ENCODE data around the gene CRISP2. TPM values are rescaled to one million over a fixed set of nuclear protein-coding genes. Genes with fewer than 3 reads are reported as not detected.
"Not testable (repeated sequence)": the region's sequence is repeated elsewhere in the genome, so short reads cannot be mapped to it uniquely, and the experiment has no call there.

The CRISP2 gene
- total RNA-seq, 1 donor from 2014 or later: not detected

DNA sequence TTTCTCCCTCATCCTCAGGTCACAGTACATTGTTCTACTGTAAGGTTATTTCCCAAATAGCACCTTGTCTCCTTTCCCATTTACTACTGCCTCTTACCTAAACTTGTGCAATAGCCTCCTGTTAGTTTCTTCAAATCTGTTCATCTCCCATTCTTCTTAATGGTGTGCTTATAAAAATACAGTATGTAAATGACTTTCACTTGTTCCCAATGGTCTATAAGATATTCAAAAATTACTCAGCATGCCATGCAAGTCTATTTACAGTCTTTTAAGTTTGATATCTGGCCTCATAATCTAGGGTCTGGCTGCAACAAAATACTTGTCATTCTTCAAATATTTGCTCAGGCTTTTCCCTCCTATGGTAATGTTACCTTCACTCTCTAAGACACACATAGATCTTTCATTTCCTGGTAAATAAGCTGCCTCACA lies 45.2 kb downstream of the CRISP2 start:
- H3K27ac Mint-ChIP-seq (ENCODE audit: unreplicated experiment): no peak overlapping the region
- no peak overlapping the region for H3K4me3 Mint-ChIP-seq
- no peaks in the 10 kb centered on the region for H3K36me3 Mint-ChIP-seq (ENCODE audit: low read depth)
- H3K27me3 Mint-ChIP-seq (ENCODE audit: low read depth): peaks cover 3% of the 10 kb centered on the region
- DNase-seq (ENCODE audit: low read depth, low spot score): no peak
- TF ChIP-seq, protein P1, sequence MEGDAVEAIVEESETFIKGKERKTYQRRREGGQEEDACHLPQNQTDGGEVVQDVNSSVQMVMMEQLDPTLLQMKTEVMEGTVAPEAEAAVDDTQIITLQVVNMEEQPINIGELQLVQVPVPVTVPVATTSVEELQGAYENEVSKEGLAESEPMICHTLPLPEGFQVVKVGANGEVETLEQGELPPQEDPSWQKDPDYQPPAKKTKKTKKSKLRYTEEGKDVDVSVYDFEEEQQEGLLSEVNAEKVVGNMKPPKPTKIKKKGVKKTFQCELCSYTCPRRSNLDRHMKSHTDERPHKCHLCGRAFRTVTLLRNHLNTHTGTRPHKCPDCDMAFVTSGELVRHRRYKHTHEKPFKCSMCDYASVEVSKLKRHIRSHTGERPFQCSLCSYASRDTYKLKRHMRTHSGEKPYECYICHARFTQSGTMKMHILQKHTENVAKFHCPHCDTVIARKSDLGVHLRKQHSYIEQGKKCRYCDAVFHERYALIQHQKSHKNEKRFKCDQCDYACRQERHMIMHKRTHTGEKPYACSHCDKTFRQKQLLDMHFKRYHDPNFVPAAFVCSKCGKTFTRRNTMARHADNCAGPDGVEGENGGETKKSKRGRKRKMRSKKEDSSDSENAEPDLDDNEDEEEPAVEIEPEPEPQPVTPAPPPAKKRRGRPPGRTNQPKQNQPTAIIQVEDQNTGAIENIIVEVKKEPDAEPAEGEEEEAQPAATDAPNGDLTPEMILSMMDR (conservative IDR thresholded peaks at IDR 0.05): no peak
- H3K9me3 Mint-ChIP-seq: peaks cover 5% of the 10 kb centered on the region
- H3K4me1 Mint-ChIP-seq: no peaks in the 10 kb centered on the region

DNA sequence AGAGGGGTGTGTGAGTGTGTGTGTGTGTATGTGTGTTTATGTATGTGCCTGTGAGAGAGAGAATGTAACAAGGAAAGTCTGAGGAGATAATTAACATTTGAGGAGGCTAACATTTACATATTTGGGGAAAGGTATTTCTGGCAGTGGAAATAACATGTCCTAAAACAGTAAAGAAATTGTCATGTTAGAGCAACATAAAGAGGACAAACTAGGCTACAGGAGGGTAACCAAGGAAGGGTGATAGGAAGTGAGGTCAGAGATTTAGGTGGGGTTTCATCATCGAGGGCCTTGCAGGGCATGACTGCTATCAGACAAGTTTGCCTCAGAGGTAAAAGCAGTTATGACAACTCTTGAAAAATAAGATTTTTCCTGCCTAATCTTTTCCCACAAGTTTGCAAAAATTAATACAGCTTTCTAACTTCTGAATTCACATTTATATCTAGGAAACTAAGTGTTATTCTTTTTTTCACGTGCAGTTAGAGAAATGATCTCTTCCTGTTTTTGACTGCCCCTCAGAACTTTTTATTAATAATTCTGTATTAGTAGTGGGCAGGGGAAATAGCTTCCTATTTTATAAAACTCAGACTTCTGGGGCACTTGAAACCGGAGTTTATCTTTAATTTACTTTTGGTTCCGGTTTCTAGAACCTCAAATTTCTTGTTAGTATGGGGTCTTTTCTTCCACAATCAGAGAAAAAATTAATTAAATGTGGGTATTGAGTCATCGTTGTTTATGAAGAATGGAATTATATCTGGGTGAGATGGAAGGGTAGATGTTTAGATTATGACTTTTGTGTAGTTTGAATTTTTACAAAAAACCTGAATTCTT lies 46.2 kb downstream of the CRISP2 start:
- Mint-ChIP-seq H3K4me3 (no peak overlapping the region), H3K27me3 (ENCODE audit: low read depth) (peaks cover 3% of the 10 kb centered on the region), H3K27ac (ENCODE audit: unreplicated experiment) (no peak overlapping the region), H3K36me3 (ENCODE audit: low read depth) (no peaks in the 10 kb centered on the region), H3K4me1 (no peaks in the 10 kb centered on the region), H3K9me3 (peaks cover 5% of the 10 kb centered on the region)
- TF ChIP-seq, protein P1 (conservative IDR thresholded peaks at IDR 0.05): no peak
- no peak for DNase-seq (ENCODE audit: low read depth, low spot score)

DNA sequence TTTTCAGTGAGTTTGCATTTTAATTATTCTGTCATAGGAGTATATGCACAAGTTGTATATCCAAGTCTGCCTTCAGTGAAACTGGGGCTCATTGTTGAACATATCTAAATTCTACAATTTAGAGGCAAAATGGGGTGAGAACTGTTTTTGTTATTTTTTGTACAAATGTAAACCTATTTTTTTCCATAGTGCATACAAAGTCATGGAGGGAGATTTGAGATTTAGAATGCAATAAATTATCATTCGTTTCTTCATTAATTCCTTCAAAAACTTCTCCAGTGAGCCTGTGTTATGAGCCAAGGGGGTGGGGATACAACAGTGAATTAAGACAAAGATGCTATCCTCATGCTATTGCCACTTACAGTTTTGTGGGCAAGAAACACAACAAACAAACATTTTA lies 46.9 kb downstream of the CRISP2 start:
- TF ChIP-seq, protein P1 (conservative IDR thresholded peaks at IDR 0.05): no peak
- Mint-ChIP-seq H3K4me1 (no peaks in the 10 kb centered on the region), H3K9me3 (peaks cover 2% of the 10 kb centered on the region), H3K27ac (ENCODE audit: unreplicated experiment) (no peak overlapping the region), H3K36me3 (ENCODE audit: low read depth) (no peaks in the 10 kb centered on the region), H3K4me3 (no peak overlapping the region), H3K27me3 (ENCODE audit: low read depth) (peaks cover 3% of the 10 kb centered on the region)
- no peak for DNase-seq (ENCODE audit: low read depth, low spot score)

DNA sequence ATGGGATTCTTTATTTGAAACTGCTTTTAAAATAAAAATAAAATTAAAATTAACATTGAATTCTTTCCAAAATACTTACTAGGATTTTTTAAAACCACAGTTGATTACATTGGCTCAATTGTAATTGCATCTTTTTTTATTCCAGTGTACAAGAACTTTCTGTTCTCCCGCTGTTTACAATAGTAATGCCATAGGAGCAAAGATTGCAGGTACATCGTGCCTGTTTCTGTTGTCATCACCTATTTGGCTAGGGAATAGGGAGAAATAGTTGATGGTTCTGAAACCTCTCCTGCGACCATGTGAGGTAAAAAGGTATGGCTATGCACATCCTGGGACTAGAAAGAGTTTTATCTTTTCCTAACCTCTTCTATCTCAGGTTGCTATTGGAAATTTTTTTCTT lies 48.5 kb downstream of the CRISP2 start:
- Mint-ChIP-seq H3K9me3 (no peaks in the 10 kb centered on the region), H3K27me3 (ENCODE audit: low read depth) (peaks cover 3% of the 10 kb centered on the region), H3K4me3 (no peak overlapping the region), H3K27ac (ENCODE audit: unreplicated experiment) (no peak overlapping the region), H3K36me3 (ENCODE audit: low read depth) (no peaks in the 10 kb centered on the region), H3K4me1 (no peaks in the 10 kb centered on the region)
- DNase-seq (ENCODE audit: low read depth, low spot score): no peak
- TF ChIP-seq, protein P1 (conservative IDR thresholded peaks at IDR 0.05): no peak

DNA sequence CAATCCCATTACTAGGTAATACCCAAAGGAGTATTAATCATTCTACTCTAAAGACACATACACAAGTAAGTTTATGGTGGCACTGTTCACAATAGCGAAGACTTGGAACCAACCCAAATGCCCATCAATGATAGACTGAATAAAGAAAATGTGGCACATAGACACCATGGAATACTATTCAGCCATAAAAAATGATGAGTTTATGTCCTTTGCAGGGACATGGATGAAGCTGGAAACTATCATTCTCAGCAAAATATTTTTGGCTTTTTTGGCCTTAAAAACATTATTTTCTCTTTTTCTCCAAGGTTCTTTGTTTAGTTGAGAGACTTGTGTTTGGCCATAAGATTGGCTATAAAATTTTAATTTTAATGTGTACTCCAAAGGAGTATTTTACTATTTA lies 49.3 kb downstream of the CRISP2 start:
- H3K9me3 Mint-ChIP-seq; DNase-seq (ENCODE audit: low read depth, low spot score); H3K36me3 Mint-ChIP-seq (ENCODE audit: low read depth); H3K27ac Mint-ChIP-seq (ENCODE audit: unreplicated experiment); H3K27me3 Mint-ChIP-seq (ENCODE audit: low read depth); H3K4me1 Mint-ChIP-seq; H3K4me3 Mint-ChIP-seq: not testable (repeated sequence)

DNA sequence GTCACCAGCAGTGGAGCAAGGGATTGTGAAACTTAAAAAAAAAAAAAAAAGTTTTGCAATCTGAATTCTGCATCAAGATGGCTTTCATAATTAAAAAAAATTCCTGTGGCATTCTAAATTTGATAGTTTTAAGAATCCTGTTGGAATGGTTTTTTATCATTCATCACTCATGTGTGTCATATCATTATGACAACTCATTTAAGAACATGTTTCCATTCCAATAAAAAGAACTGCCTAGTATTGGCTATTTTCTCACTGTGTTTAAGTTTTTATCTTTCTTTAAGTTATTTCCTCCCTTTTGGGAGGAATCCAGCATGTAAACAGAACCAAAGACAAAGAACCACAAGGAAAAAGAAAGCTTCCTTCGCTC lies 50.5 kb downstream of the CRISP2 start:
- Mint-ChIP-seq H3K27ac (ENCODE audit: unreplicated experiment) (no peak overlapping the region), H3K9me3 (no peaks in the 10 kb centered on the region), H3K36me3 (ENCODE audit: low read depth) (no peaks in the 10 kb centered on the region), H3K27me3 (ENCODE audit: low read depth) (peaks cover 3% of the 10 kb centered on the region), H3K4me1 (no peaks in the 10 kb centered on the region), H3K4me3 (no peak overlapping the region)
- TF ChIP-seq, protein P1 (conservative IDR thresholded peaks at IDR 0.05): no peak
- DNase-seq (ENCODE audit: low read depth, low spot score): no peak
